ENCODE results near the gene MAML2.
"Not testable (repeated sequence)": the region's sequence is repeated elsewhere in the genome, so short reads cannot be mapped to it uniquely, and the experiment has no call there.

MAML2 gene

GRCh38 chr11:96290631-96291030 lies 52.4 kb downstream of the MAML2 start:
- no peak for DNase-seq (ENCODE audit: low read depth)
- H3K4me3 ChIP-seq (ENCODE audit: control insufficient read depth, low read depth, low read length) = no peak overlapping the region
- no peak for TF ChIP-seq CTCF (conservative IDR thresholded peaks at IDR 0.05; ENCODE audit: control insufficient read depth, insufficient read depth, low read depth, low read length)

- TF ChIP-seq CTCF (conservative IDR thresholded peaks at IDR 0.05; ENCODE audit: control insufficient read depth, insufficient read depth, low read depth, low read length) = no peak
- DNase-seq (ENCODE audit: low read depth) = no peak
- no peak overlapping the region for H3K4me3 ChIP-seq (ENCODE audit: control insufficient read depth, low read depth, low read length)
Observed at GRCh38 chr11:96290031-96290430, 53.0 kb downstream of the MAML2 start.

- no peak for TF ChIP-seq CTCF (conservative IDR thresholded peaks at IDR 0.05; ENCODE audit: control insufficient read depth, insufficient read depth, low read depth, low read length)
- H3K4me3 ChIP-seq (ENCODE audit: control insufficient read depth, low read depth, low read length) = no peak overlapping the region
- DNase-seq (ENCODE audit: low read depth) = no peak
Observed at GRCh38 chr11:96288915-96289314, 54.1 kb downstream of the MAML2 start.

GRCh38 chr11:96287822-96288439 lies 55.1 kb downstream of the MAML2 start:
- H3K4me3 ChIP-seq (ENCODE audit: control insufficient read depth, low read depth, low read length) = no peak overlapping the region
- no peak for TF ChIP-seq CTCF (conservative IDR thresholded peaks at IDR 0.05; ENCODE audit: control insufficient read depth, insufficient read depth, low read depth, low read length)
- DNase-seq (ENCODE audit: low read depth) = no peak

GRCh38 chr11:96285985-96286384 lies 57.0 kb downstream of the MAML2 start:
- DNase-seq (ENCODE audit: low read depth); H3K4me3 ChIP-seq (ENCODE audit: control insufficient read depth, low read depth, low read length): not testable (repeated sequence)

GRCh38 chr11:96284917-96285316 lies 58.1 kb downstream of the MAML2 start:
- no peak for TF ChIP-seq CTCF (conservative IDR thresholded peaks at IDR 0.05; ENCODE audit: control insufficient read depth, insufficient read depth, low read depth, low read length)
- no peak for DNase-seq (ENCODE audit: low read depth)
- H3K4me3 ChIP-seq (ENCODE audit: control insufficient read depth, low read depth, low read length) = no peak overlapping the region

- TF ChIP-seq CTCF (conservative IDR thresholded peaks at IDR 0.05; ENCODE audit: control insufficient read depth, insufficient read depth, low read depth, low read length) = no peak
- H3K4me3 ChIP-seq (ENCODE audit: control insufficient read depth, low read depth, low read length) = no peak overlapping the region
- no peak for DNase-seq (ENCODE audit: low read depth)
Observed at GRCh38 chr11:96284401-96284800, 58.6 kb downstream of the MAML2 start.
